ENCODE data around the gene PRKCE.

Gene PRKCE

DNA sequence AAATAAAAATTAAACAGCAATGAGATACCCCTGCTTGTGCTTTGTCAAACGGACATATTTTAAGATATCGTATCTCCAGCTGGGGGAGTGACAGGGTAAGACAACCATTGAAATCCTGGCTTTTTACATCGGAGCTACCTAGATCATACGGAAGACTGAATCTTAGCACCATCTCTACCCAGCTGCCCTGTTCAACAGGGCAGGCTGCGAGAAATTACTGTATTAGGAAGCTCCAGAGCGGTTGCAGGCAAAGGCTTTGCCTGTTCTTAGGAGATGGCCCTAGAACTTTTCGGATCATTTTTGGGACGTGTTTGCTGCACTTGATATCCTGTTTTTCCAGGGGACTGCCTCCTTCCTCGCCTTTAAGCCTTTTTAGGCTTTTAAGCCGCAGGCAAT is 2.0 kb upstream of the PRKCE start:
- Histone ChIP-seq H3K27me3 (ENCODE audit: control insufficient read depth in 1 of 2, insufficient read depth in 2 of 2, low read length in 2 of 2) (no peaks in the 10 kb centered on the region), H3K9ac (ENCODE audit: low read length in 2 of 2) (peak overlapping the region; percentile 86 to 88), H3K36me3 (ENCODE audit: control insufficient read depth in 2 of 2, insufficient read depth in 2 of 2, low read length in 2 of 2) (no peaks in the 10 kb centered on the region), H3K4me1 (ENCODE audit: control insufficient read depth, insufficient read depth, low read length) (peaks cover 33% of the 10 kb centered on the region), H3K27ac (ENCODE audit: low read length) (peak overlapping the region; percentile 94), H3K9me3 (ENCODE audit: control insufficient read depth in 2 of 2, low read length in 2 of 2) (no peaks in the 10 kb centered on the region), H3K4me3 (ENCODE audit: low read length in 2 of 2) (peak overlapping the region; percentile 80 to 88)

- Histone ChIP-seq H3K27me3 (ENCODE audit: control insufficient read depth in 1 of 2, insufficient read depth in 2 of 2, low read length in 2 of 2) (no peaks in the 10 kb centered on the region), H3K4me1 (ENCODE audit: control insufficient read depth, insufficient read depth, low read length) (peaks cover 39% of the 10 kb centered on the region), H3K27ac (ENCODE audit: low read length) (peak overlapping the region; percentile 94), H3K9me3 (ENCODE audit: control insufficient read depth in 2 of 2, low read length in 2 of 2) (no peaks in the 10 kb centered on the region), H3K9ac (ENCODE audit: low read length in 2 of 2) (peak overlapping the region; percentile 86 to 88), H3K36me3 (ENCODE audit: control insufficient read depth in 2 of 2, insufficient read depth in 2 of 2, low read length in 2 of 2) (no peaks in the 10 kb centered on the region), H3K4me3 (ENCODE audit: low read length in 2 of 2) (peak overlapping the region; percentile 80 to 88)
Measured at GRCh38 chr2:45649858-45650811, 1.3 kb upstream of the PRKCE start.

- Histone ChIP-seq H3K27ac (ENCODE audit: low read length) (peak overlapping the region; percentile 94), H3K9me3 (ENCODE audit: control insufficient read depth in 2 of 2, low read length in 2 of 2) (no peaks in the 10 kb centered on the region), H3K27me3 (ENCODE audit: control insufficient read depth in 1 of 2, insufficient read depth in 2 of 2, low read length in 2 of 2) (no peaks in the 10 kb centered on the region), H3K36me3 (ENCODE audit: control insufficient read depth in 2 of 2, insufficient read depth in 2 of 2, low read length in 2 of 2) (no peaks in the 10 kb centered on the region), H3K9ac (ENCODE audit: low read length in 2 of 2) (peak overlapping the region; percentile 86 to 88), H3K4me1 (ENCODE audit: control insufficient read depth, insufficient read depth, low read length) (peaks cover 39% of the 10 kb centered on the region), H3K4me3 (ENCODE audit: low read length in 2 of 2) (peak overlapping the region; percentile 80 to 88)
Measured at GRCh38 chr2:45650851-45651414, 542 bp upstream of the PRKCE start.

GRCh38 chr2:45652090-45653031 is 886 bp downstream of the PRKCE start:
- Histone ChIP-seq H3K9ac (ENCODE audit: low read length in 2 of 2) (peak overlapping the region; percentile 74 to 78), H3K4me1 (ENCODE audit: control insufficient read depth, insufficient read depth, low read length) (peaks cover 39% of the 10 kb centered on the region), H3K27ac (ENCODE audit: low read length) (peak overlapping the region; percentile 86), H3K27me3 (ENCODE audit: control insufficient read depth in 1 of 2, insufficient read depth in 2 of 2, low read length in 2 of 2) (no peaks in the 10 kb centered on the region), H3K36me3 (ENCODE audit: control insufficient read depth in 2 of 2, insufficient read depth in 2 of 2, low read length in 2 of 2) (no peaks in the 10 kb centered on the region), H3K9me3 (ENCODE audit: control insufficient read depth in 2 of 2, low read length in 2 of 2) (no peaks in the 10 kb centered on the region), H3K4me3 (ENCODE audit: low read length in 2 of 2) (peak overlapping the region; percentile 58 to 88)

DNA sequence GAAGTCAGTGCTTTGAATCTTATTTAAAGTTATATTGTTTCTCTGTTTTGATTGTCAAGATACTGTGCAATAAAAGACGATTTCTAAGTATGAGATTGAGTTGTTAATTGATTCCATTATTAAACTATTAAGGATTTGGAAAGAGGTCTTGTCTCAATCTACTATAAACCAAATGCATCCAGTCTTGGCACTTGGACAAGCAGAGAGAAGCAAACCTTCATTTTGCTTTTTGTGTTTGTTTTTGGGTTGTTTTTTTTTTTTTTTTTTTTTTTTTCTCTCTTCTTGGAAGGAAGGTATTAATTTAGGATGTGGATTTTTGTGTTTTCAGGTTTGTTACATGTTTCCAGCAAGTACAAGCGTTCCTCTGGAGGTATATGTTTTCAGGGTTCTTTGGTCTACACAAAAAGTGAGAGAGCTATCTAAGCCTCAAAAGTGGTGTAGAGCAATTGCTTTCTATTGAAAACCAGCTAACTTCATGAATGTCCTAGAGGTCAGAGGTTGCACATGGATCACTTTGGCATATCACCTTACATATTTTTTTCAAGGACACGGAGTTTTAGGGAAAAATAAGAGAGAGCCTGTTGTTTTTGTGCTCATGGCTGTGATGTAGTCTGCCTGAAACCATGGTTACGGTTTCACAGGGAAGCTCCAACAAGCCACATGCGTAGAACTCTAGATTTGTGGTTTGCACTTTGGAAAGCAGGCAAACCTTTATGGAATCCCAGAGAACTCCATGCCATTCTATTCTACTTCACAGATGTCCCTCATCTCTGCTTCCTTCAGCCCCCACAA is 1.8 kb downstream of the PRKCE start:
- Histone ChIP-seq H3K27me3 (ENCODE audit: control insufficient read depth in 1 of 2, insufficient read depth in 2 of 2, low read length in 2 of 2) (no peaks in the 10 kb centered on the region), H3K27ac (ENCODE audit: low read length) (no peak overlapping the region), H3K4me3 (ENCODE audit: low read length in 2 of 2) (peak overlapping the region; percentile 58 to 88), H3K4me1 (ENCODE audit: control insufficient read depth, insufficient read depth, low read length) (peaks cover 46% of the 10 kb centered on the region), H3K9me3 (ENCODE audit: control insufficient read depth in 2 of 2, low read length in 2 of 2) (no peaks in the 10 kb centered on the region), H3K9ac (ENCODE audit: low read length in 2 of 2) (peak overlapping the region in 1 of 2 donors; percentile 74), H3K36me3 (ENCODE audit: control insufficient read depth in 2 of 2, insufficient read depth in 2 of 2, low read length in 2 of 2) (no peaks in the 10 kb centered on the region)

DNA sequence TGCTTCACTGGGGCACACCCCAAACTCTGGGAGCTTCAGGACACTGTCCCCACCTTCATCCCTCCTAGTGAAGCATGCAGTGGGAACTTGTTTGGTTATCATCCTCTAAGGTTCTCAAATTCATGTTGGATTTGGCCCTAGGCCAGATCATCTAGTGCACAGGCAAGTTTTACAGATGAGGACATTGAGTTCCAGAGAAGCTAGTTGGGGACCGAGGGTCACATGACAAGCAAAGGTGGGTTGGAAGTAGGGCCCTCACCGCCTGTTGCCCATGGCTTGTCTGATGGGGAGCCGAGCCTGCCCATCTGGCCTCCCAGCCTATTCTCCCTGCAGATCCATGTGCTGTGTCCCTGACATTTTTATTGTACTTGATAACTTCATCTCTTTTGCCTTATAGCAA is 2.8 kb downstream of the PRKCE start:
- peak overlapping the region in 1 of 2 donors; percentile 35 for H3K4me3 ChIP-seq (ENCODE audit: low read length in 2 of 2)

GRCh38 chr2:45661828-45662227 is 10.4 kb downstream of the PRKCE start:
- no peaks in the 10 kb centered on the region for H3K9me3 ChIP-seq (ENCODE audit: control insufficient read depth in 2 of 2, low read length in 2 of 2)
- peaks cover 17% of the 10 kb centered on the region for H3K4me1 ChIP-seq (ENCODE audit: control insufficient read depth, insufficient read depth, low read length)
- no peak overlapping the region for H3K9ac ChIP-seq (ENCODE audit: low read length in 2 of 2)
- H3K27ac ChIP-seq (ENCODE audit: low read length): no peak overlapping the region
- H3K27me3 ChIP-seq (ENCODE audit: control insufficient read depth in 1 of 2, insufficient read depth in 2 of 2, low read length in 2 of 2): no peaks in the 10 kb centered on the region
- H3K36me3 ChIP-seq (ENCODE audit: control insufficient read depth in 2 of 2, insufficient read depth in 2 of 2, low read length in 2 of 2): no peaks in the 10 kb centered on the region
- no peak overlapping the region for H3K4me3 ChIP-seq (ENCODE audit: low read length in 2 of 2)

More for the DNA sequence above, 2.8 kb downstream of the PRKCE start:
- H3K36me3 ChIP-seq (ENCODE audit: control insufficient read depth in 2 of 2, insufficient read depth in 2 of 2, low read length in 2 of 2): no peaks in the 10 kb centered on the region
- H3K9me3 ChIP-seq (ENCODE audit: control insufficient read depth in 2 of 2, low read length in 2 of 2): no peaks in the 10 kb centered on the region
- no peak overlapping the region for H3K27ac ChIP-seq (ENCODE audit: low read length)
- H3K4me1 ChIP-seq (ENCODE audit: control insufficient read depth, insufficient read depth, low read length): peaks cover 37% of the 10 kb centered on the region
- H3K9ac ChIP-seq (ENCODE audit: low read length in 2 of 2): no peak overlapping the region
- no peaks in the 10 kb centered on the region for H3K27me3 ChIP-seq (ENCODE audit: control insufficient read depth in 1 of 2, insufficient read depth in 2 of 2, low read length in 2 of 2)

DNA sequence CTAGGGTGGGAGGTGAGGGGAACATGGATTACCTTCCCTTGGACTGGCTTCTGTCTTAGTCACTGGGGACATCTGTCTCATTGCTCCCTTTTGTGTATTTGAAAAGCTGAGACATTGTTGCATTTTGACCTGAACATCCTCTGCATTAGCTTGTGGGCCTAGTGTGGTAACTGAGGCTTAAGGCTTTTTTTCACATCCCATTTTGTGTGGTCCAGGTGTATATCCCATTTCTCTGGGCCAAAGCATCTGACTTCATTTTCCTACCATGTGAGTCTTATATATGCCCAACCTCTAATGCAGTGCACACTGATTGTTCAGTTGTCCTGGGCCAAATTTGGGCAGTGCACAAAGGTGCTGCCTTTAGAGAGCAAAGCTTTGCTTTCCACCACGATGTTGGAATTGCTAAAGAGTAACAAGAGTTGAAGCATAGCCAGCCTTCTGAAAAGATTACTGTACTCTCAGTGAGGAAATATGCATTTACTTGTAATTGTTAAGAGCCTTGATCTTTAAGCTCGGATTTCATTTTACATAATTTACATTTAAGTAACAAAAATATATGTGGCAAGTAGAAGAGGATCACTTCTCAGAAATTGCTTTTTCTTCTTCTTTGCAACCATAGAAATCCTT is 13.3 kb downstream of the PRKCE start:
- no peaks in the 10 kb centered on the region for H3K27me3 ChIP-seq (ENCODE audit: control insufficient read depth in 1 of 2, insufficient read depth in 2 of 2, low read length in 2 of 2)
- peaks cover 10% of the 10 kb centered on the region for H3K4me1 ChIP-seq (ENCODE audit: control insufficient read depth, insufficient read depth, low read length)
- H3K27ac ChIP-seq (ENCODE audit: low read length): no peak overlapping the region
- no peak overlapping the region for H3K4me3 ChIP-seq (ENCODE audit: low read length in 2 of 2)
- no peak overlapping the region for H3K9ac ChIP-seq (ENCODE audit: low read length in 2 of 2)
- no peaks in the 10 kb centered on the region for H3K9me3 ChIP-seq (ENCODE audit: control insufficient read depth in 2 of 2, low read length in 2 of 2)
- no peaks in the 10 kb centered on the region for H3K36me3 ChIP-seq (ENCODE audit: control insufficient read depth in 2 of 2, insufficient read depth in 2 of 2, low read length in 2 of 2)

GRCh38 chr2:45668509-45668908 is 17.0 kb downstream of the PRKCE start:
- Histone ChIP-seq H3K27me3 (ENCODE audit: control insufficient read depth in 1 of 2, insufficient read depth in 2 of 2, low read length in 2 of 2) (no peaks in the 10 kb centered on the region), H3K4me3 (ENCODE audit: low read length in 2 of 2) (no peak overlapping the region), H3K9me3 (ENCODE audit: control insufficient read depth in 2 of 2, low read length in 2 of 2) (no peaks in the 10 kb centered on the region), H3K9ac (ENCODE audit: low read length in 2 of 2) (no peak overlapping the region), H3K27ac (ENCODE audit: low read length) (no peak overlapping the region), H3K36me3 (ENCODE audit: control insufficient read depth in 2 of 2, insufficient read depth in 2 of 2, low read length in 2 of 2) (no peaks in the 10 kb centered on the region), H3K4me1 (ENCODE audit: control insufficient read depth, insufficient read depth, low read length) (no peaks in the 10 kb centered on the region)
